Lower leg skin (tissue), 4 donors: ENCODE data around the gene CYSTM1. TPM values are rescaled to one million over a fixed set of nuclear protein-coding genes. Genes with fewer than 3 reads are reported as not detected.

Experiments used
- DNase-seq, 2 donors: peaks; one replicate each; pipeline ENCODE4 v3.0.0-alpha.2; 2019; ENCODE audit warnings: low spot score in 2 of 2
- H3K4me3 ChIP-seq: fragments of 200-600 bp; sonication (generic); 2 replicates; pipeline ENCODE4 v1.5.1; 2017; ENCODE audit warnings: mild to moderate bottlenecking, low read depth; ENCODE audit not compliant: poor library complexity, severe bottlenecking
- POLR2A ChIP-seq, 2 donors: fragments of 450-650 bp; IDR thresholded peaks; one replicate each; pipeline ENCODE4 v1.6.1; 2016 to 2017; ENCODE audit warnings: antibody characterized with exemption in 2 of 2, mild to moderate bottlenecking in 1 of 2, moderate library complexity in 1 of 2
- WGBS, 2 donors: methylation state at CpG; one replicate each; pipeline ENCODE4 v1.1.5; 2018; 5-methylcytosine and 5-hydroxymethylcytosine counted together
- intact Hi-C: fragments of 100-400 bp; cut with DNase I; formaldehyde crosslinking; loops from one replicate; pipeline ENCODE4 v1.15.0; 2023; ENCODE audit warnings: low total_unique reads
- total RNA-seq, 4 donors: library from RNA; depleted of rRNA; stranded (reverse); fragments of >200 nt; gene quantifications; one replicate each; pipeline ENCODE4 v1.1.0, GENCODE V29; 2016
- TF ChIP-seq, protein P1 (sequence below), 3 donors: fragments of 450-650 bp; IDR thresholded peaks; one replicate each; pipeline ENCODE4 v1.5.1; 2016; ENCODE audit warnings: antibody characterized with exemption in 3 of 3, mild to moderate bottlenecking in 3 of 3, moderate library complexity in 2 of 3

Gene CYSTM1
- total RNA-seq, 4 donors from 2014 or later, result 12.9 to 53.6 (median 33.0) TPM

DNA sequence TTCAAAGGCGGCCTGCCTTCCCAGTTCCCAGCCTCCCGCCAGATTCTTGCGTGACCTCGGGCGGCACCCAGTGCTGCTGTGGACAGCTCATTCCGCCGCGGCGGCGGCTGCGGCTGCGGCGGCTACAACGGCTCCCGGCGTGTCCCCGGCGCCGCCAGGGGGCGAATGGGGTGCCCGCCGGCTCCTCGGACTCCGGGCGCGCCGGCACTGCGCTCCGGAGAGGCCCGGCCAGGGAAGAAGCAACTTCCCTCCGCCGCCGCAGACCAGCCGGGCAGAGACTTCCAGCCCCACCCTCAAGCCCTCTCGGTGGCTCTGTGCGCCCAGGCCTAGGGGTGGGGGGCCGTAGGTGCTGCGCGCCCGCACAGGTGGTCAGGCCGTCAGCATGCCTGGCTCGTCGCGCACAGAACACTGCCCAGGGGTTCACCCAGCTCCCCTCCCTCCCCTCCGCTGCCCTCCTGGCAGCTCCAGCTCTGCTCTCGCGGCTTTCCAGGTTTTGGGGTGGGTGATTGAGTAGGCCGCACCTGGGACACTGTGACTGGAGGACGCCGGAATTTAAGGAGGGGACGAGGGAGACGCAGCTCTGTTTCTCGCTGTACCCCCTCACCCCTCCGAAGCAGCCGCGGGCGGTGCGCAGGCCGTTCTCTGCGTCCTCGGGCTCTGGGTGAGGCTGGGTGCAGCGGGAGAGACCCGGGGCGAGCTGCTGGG is 29.0 kb upstream of the CYSTM1 start:
- intact Hi-C loops, result no loop called here
- no peak for TF ChIP-seq POLR2A (IDR thresholded peaks at IDR 0.05)
- TF ChIP-seq, protein P1, sequence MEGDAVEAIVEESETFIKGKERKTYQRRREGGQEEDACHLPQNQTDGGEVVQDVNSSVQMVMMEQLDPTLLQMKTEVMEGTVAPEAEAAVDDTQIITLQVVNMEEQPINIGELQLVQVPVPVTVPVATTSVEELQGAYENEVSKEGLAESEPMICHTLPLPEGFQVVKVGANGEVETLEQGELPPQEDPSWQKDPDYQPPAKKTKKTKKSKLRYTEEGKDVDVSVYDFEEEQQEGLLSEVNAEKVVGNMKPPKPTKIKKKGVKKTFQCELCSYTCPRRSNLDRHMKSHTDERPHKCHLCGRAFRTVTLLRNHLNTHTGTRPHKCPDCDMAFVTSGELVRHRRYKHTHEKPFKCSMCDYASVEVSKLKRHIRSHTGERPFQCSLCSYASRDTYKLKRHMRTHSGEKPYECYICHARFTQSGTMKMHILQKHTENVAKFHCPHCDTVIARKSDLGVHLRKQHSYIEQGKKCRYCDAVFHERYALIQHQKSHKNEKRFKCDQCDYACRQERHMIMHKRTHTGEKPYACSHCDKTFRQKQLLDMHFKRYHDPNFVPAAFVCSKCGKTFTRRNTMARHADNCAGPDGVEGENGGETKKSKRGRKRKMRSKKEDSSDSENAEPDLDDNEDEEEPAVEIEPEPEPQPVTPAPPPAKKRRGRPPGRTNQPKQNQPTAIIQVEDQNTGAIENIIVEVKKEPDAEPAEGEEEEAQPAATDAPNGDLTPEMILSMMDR (IDR thresholded peaks at IDR 0.05), result no peak
- DNase-seq, result peak; percentile 48 to 92
- 11 to 13% methylated on average over 45 to 59 of the region's 64 CpGs for WGBS, 2 donors
- no peak overlapping the region for H3K4me3 ChIP-seq

DNA sequence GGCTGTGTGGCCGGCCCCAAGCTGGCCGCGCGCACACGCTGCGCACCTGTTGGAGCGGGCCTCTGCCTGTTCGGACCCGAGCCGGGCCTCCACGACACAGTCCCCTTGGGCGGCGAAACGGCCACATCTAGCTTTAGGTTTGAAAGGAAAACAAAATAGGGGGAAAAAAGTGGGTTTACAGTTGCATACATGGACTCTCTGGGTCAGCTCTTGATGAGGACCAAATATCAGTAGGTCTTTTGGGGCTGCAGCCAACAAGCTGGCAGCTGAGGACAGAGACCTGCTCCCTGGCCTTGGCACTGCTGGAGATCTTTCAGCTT is 28.5 kb upstream of the CYSTM1 start:
- TF ChIP-seq, protein P1 (IDR thresholded peaks at IDR 0.05), result no peak
- intact Hi-C loops, result no loop called here
- WGBS, 2 donors, result 35 to 57% methylated on average over 14 of the region's 14 CpGs
- no peak for DNase-seq
- no peak overlapping the region for H3K4me3 ChIP-seq

DNA sequence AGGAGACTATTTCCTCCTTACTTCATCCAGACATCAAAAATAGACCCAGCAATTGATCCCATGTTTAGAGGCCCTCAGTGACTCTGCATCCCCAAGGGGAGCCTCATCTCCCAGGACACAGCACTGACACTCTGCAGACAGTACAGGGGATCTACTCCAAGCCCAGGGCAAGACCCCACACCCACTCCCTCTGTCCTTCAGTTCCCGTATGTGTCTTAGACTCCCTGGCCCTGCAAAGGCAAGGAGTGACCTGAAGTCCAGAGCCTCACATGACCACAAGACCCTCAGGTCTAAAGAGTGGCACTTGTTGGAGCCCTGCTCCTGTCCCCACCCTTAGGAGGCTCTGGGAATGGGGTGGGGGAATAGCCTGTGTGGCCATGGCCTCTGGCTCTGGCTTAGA is 27.5 kb upstream of the CYSTM1 start:
- intact Hi-C loops, result no loop called here
- DNase-seq, result peak in 1 of 2 donors; percentile 56
- H3K4me3 ChIP-seq, result no peak overlapping the region
- TF ChIP-seq POLR2A (IDR thresholded peaks at IDR 0.05), result no peak
- TF ChIP-seq, protein P1 (IDR thresholded peaks at IDR 0.05), result no peak
- 80 to 93% methylated on average over 1 of the region's 1 CpG for WGBS, 2 donors

DNA sequence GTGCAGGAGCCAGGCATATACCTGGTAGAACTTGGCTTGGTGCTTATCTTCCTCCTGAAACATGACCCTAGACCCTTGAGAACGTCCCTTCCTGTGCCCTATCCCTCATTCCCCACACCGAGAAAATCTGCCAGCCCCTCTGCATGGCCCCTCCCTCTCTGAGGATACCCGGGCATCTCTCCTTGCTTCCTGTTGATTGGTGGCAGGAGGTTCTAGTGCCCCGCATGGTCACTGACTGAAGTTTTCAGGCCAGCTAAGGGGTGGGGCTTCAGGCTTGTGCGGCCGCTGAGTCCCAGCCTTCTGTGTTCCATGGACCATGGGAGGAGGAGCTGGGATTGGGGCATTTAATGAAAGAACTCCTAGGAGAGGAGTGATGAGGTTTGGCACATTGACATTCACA is 26.5 kb upstream of the CYSTM1 start:
- no peak overlapping the region for H3K4me3 ChIP-seq
- TF ChIP-seq, protein P1 (IDR thresholded peaks at IDR 0.05), result no peak
- TF ChIP-seq POLR2A (IDR thresholded peaks at IDR 0.05), result no peak
- peak in 1 of 2 donors; percentile 62 for DNase-seq
- intact Hi-C loops, result no loop called here
- WGBS, 2 donors, result 59 to 64% methylated on average over 6 of the region's 6 CpGs

GRCh38 chr5:140150201-140150600 is 24.8 kb upstream of the CYSTM1 start:
- intact Hi-C loops, result loop anchor here (10.0 kb wide), 1 partner anchor 355 kb away; the partner anchor contains the start of gene PSD2
- H3K4me3 ChIP-seq, result no peak overlapping the region
- peak in 1 of 2 donors; percentile 58 for DNase-seq
- TF ChIP-seq, protein P1 (IDR thresholded peaks at IDR 0.05), result no peak
- TF ChIP-seq POLR2A (IDR thresholded peaks at IDR 0.05), result no peak
- WGBS, 2 donors, result 81 to 90% methylated on average over 2 of the region's 2 CpGs
